Activated naive CD4-positive, alpha-beta T cell treated with anti-CD3 and anti-CD28 coated beads, Interleukin-2, amount 50 U/mL, for 72 hours (primary cell): ENCODE measurements around the gene ZBTB20. TPM values are rescaled to one million over a fixed set of nuclear protein-coding genes. Genes with fewer than 3 reads are reported as not detected.

ENCODE experiments used
- ATAC-seq, 2 donors: fragments of 150-1000 bp; cut with Tn5 transposase; 2 replicates each; pipeline ENCODE4 v1.10.0; 2021; ENCODE audit warnings: mild to moderate bottlenecking in 2 of 2, moderate library complexity in 2 of 2
- DNase-seq, 2 donors: peaks; one replicate each; pipeline ENCODE4 v3.0.0; 2021 to 2022; ENCODE audit warnings: low spot score in 2 of 2
- H3K27ac Mint-ChIP-seq, 2 donors: one replicate each; pipeline ENCODE4 v1.8.0; 2022; ENCODE audit warnings: mild to moderate bottlenecking in 2 of 2, mixed read lengths in 2 of 2
- H3K36me3 Mint-ChIP-seq, 2 donors: one replicate each; pipeline ENCODE4 v1.8.0; 2022; ENCODE audit warnings: mixed read lengths in 2 of 2
- H3K9me3 Mint-ChIP-seq, 2 donors: one replicate each; pipeline ENCODE4 v1.8.0; 2022; ENCODE audit warnings: mixed read lengths in 2 of 2
- total RNA-seq, 2 donors: library from RNA; stranded (reverse); gene quantifications; one replicate each; pipeline ENCODE4 v1.2.3, GENCODE V29; 2022

The ZBTB20 gene
- total RNA-seq, 2 donors from 2014 or later = 9.2 to 10.8 TPM

DNA sequence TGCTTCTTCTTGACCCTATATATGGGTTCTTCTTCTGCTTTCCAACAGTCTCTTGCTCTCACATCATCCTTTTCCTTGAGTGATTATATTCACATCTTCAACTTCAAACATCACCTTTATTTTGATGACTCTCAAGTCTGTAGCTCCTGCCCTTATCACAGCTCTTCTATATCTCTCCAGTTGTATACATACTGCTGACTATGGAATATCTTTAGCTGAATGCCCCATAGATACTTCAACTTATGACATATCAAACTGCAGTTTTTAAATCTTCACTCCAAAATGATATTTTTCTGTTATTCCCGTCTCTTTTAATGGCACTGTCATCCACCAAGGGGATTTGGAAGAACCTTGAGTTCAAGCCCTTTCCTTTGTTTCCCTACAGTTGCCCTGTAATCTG lies 139.1 kb downstream of the ZBTB20 start:
- DNase-seq (no peak), ATAC-seq (no peak)
- Mint-ChIP-seq H3K36me3 (peaks cover 6 to 13% of the 10 kb centered on the region in 2 donors), H3K9me3 (peaks cover 0 to 14% of the 10 kb centered on the region in 2 donors), H3K27ac (no peak overlapping the region)

GRCh38 chr3:115004201-115005140 lies 142.6 kb downstream of the ZBTB20 start:
- no peak overlapping the region for H3K27ac Mint-ChIP-seq
- ATAC-seq (no peak), DNase-seq (no peak)
- peaks cover 0 to 6% of the 10 kb centered on the region in 2 donors for H3K9me3 Mint-ChIP-seq
- peaks cover 5 to 17% of the 10 kb centered on the region in 2 donors for H3K36me3 Mint-ChIP-seq

GRCh38 chr3:114998971-114999579 lies 148.0 kb downstream of the ZBTB20 start:
- H3K36me3 Mint-ChIP-seq = peaks cover 14 to 26% of the 10 kb centered on the region in 2 donors
- ATAC-seq = no peak
- H3K27ac Mint-ChIP-seq = no peak overlapping the region
- no peak for DNase-seq
- H3K9me3 Mint-ChIP-seq = peaks cover 6 to 15% of the 10 kb centered on the region in 2 donors

GRCh38 chr3:114994554-114995341 lies 152.3 kb downstream of the ZBTB20 start:
- Mint-ChIP-seq H3K9me3 (peaks cover 14 to 27% of the 10 kb centered on the region in 2 donors), H3K27ac (no peak overlapping the region), H3K36me3 (peaks cover 22 to 31% of the 10 kb centered on the region in 2 donors)
- ATAC-seq = no peak
- no peak for DNase-seq

- Mint-ChIP-seq H3K27ac (no peak overlapping the region), H3K36me3 (peaks cover 2 to 10% of the 10 kb centered on the region in 2 donors), H3K9me3 (peaks cover 2 to 6% of the 10 kb centered on the region in 2 donors)
- ATAC-seq (no peak), DNase-seq (no peak)
These were observed 161.3 kb downstream of the ZBTB20 start for GRCh38 chr3:114985776-114986175.

GRCh38 chr3:114983248-114983647 lies 163.8 kb downstream of the ZBTB20 start:
- no peak for DNase-seq

GRCh38 chr3:114974387-114974786 lies 172.7 kb downstream of the ZBTB20 start:
- no peak overlapping the region for H3K27ac Mint-ChIP-seq
- H3K36me3 Mint-ChIP-seq = peaks cover 0 to 5% of the 10 kb centered on the region in 2 donors
- peak in 1 of 2 donors; percentile 87 for ATAC-seq

More at GRCh38 chr3:114983248-114983647, 163.8 kb downstream of the ZBTB20 start:
- Mint-ChIP-seq H3K9me3 (no peaks in the 10 kb centered on the region), H3K27ac (no peak overlapping the region), H3K36me3 (no peaks in the 10 kb centered on the region)
- no peak for ATAC-seq

GRCh38 chr3:114973536-114973935 lies 173.6 kb downstream of the ZBTB20 start:
- Mint-ChIP-seq H3K27ac (no peak overlapping the region), H3K36me3 (peaks cover 0 to 5% of the 10 kb centered on the region in 2 donors), H3K9me3 (no peaks in the 10 kb centered on the region)
- DNase-seq (no peak), ATAC-seq (no peak)

More at GRCh38 chr3:114974387-114974786, 172.7 kb downstream of the ZBTB20 start:
- no peaks in the 10 kb centered on the region for H3K9me3 Mint-ChIP-seq
- no peak for DNase-seq

DNA sequence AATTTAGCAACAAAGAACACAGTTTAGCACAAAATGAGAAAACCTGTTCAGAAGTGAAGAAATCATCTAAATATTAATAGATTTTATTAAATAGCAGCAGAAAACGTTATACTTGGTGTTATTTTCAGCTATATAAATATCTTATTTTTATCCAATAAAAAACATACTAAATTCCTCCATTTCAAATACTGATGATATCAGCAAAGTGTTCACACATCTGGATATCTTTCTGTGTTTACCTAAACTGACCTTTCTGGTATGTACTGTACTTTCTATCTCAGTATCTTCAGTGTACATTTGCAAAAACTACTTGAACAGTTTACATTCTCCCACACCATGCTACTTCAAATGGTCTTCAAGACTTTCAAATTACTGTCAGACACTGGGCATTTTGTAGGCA lies 179.9 kb downstream of the ZBTB20 start:
- ATAC-seq = no peak
- DNase-seq = no peak
- no peaks in the 10 kb centered on the region for H3K36me3 Mint-ChIP-seq
- no peak overlapping the region for H3K27ac Mint-ChIP-seq
- H3K9me3 Mint-ChIP-seq = no peaks in the 10 kb centered on the region

DNA sequence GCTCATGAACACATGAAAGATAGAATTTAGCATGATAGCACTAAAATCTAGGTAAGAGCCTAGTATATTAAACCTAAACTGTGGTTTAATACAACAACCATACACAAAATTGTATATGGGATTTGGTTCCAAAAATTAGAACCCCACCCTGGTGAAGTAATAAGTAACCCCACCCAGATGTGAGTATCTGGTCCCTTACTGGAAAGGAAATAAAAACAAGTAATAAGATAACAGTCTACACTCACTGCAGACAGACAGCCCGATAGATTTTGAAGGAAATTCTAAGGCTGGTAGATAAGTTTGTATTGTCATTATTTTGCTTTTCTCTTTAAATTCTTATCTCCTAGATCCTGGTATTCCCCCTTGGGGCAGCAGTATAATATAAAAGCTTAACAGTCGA lies 184.9 kb downstream of the ZBTB20 start:
- peaks cover 6 to 10% of the 10 kb centered on the region in 2 donors for H3K36me3 Mint-ChIP-seq
- no peak overlapping the region for H3K27ac Mint-ChIP-seq
- DNase-seq (no peak), ATAC-seq (no peak)
- H3K9me3 Mint-ChIP-seq = peaks cover 0 to 4% of the 10 kb centered on the region in 2 donors

GRCh38 chr3:114958930-114959329 lies 188.2 kb downstream of the ZBTB20 start:
- ATAC-seq (no peak), DNase-seq (no peak)
- Mint-ChIP-seq H3K9me3 (peaks cover 4 to 15% of the 10 kb centered on the region in 2 donors), H3K36me3 (peaks cover 26 to 27% of the 10 kb centered on the region in 2 donors), H3K27ac (no peak overlapping the region)

DNA sequence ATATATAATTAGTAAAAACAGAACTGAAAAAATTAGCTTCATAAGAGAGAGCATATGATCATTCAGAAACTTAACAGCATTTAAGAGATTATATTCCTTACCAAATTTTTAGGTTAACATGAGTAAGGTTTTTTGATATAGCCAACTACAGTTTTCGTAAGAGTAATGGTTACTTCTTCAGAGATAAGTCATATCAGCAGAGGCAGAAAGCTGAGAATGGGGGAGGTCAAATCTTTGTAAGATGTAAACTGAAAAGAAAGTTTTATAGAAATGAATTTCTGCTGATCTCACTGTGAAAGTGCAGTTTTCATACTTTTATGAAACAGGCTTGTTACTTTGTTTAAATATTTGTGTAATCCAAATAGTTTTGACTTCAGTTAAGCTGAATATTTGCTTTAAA lies 193.3 kb downstream of the ZBTB20 start:
- peaks cover 40 to 52% of the 10 kb centered on the region in 2 donors for H3K36me3 Mint-ChIP-seq
- peaks cover 15 to 27% of the 10 kb centered on the region in 2 donors for H3K9me3 Mint-ChIP-seq
- no peak for ATAC-seq
- H3K27ac Mint-ChIP-seq = no peak overlapping the region
- no peak for DNase-seq

- Mint-ChIP-seq H3K36me3 (peaks cover 40 to 50% of the 10 kb centered on the region in 2 donors), H3K9me3 (peaks cover 15 to 27% of the 10 kb centered on the region in 2 donors), H3K27ac (no peak overlapping the region)
- ATAC-seq (no peak), DNase-seq (no peak)
These were observed 193.8 kb downstream of the ZBTB20 start for GRCh38 chr3:114953215-114953799.

DNA sequence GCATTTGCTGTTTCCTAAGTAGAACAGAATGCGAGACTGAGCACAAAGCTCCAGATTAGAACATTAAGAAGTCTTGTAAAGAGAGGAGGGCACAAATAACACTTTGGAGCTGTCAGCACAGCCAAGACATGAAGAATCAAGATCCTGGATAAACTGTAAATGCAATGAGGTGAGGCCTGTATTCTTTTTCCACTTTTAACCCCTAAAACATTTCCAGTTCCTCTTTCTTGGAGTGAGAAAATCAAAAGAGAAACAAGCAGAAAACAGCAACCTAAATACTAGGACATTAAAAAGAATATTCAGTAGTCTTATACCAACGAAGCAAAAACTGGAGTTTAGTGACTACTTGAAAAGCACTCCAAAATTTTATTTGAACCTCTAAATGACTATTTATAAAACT lies 204.3 kb downstream of the ZBTB20 start:
- H3K9me3 Mint-ChIP-seq = no peaks in the 10 kb centered on the region
- DNase-seq = no peak
- no peaks in the 10 kb centered on the region for H3K36me3 Mint-ChIP-seq
- no peak overlapping the region for H3K27ac Mint-ChIP-seq
- no peak for ATAC-seq

DNA sequence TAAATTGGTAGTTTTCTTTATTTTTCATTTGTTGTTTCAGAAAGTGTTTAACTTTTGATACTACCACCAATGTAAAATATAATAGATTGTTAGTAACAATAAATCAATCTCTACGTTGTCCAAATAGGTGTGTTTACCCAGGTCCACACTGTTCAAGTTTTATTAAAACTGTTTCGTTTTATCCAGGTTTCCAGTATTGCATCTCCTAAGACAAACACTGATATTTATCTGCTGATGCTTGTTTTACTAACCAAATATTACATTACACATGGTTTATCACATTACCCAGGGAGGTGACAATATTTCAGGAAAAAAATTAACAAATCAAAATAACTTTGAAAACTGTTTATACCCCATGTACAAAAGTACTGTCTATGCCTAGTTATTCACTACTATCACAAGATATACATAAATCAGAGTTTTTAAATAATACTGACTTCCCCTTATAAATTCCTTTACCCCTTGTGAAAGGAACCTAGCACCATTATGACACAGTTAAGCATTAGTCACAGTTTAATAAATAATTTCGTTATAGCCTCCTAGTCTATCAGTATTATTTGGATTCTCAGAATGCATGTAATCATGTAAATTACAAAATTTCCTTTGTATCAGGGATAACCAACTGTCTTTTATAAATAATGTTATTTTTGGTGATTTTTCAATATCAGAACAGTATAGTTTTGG lies 205.3 kb downstream of the ZBTB20 start:
- no peak for ATAC-seq
- Mint-ChIP-seq H3K36me3 (no peaks in the 10 kb centered on the region), H3K27ac (no peak overlapping the region), H3K9me3 (no peaks in the 10 kb centered on the region)
- DNase-seq = no peak

- ATAC-seq (no peak), DNase-seq (no peak)
- Mint-ChIP-seq H3K27ac (no peak overlapping the region), H3K9me3 (no peaks in the 10 kb centered on the region), H3K36me3 (no peaks in the 10 kb centered on the region)
These were observed 207.2 kb downstream of the ZBTB20 start for GRCh38 chr3:114939920-114940319.
